Measurements from ENCODE around the gene PCSK1N. TPM values are rescaled to one million over a fixed set of nuclear protein-coding genes. Genes with fewer than 3 reads are reported as not detected.

PCSK1N gene
- polyA plus RNA-seq, 1 of the 3 experiments (the other 2 are of a cell fraction) = 35.0 TPM

GRCh38 chrX:48852857-48853256 lies 17.4 kb upstream of the PCSK1N start:
- no peaks in the 10 kb centered on the region for H4K20me1 ChIP-seq (ENCODE audit: insufficient read depth)
- ChIA-PET POLR2A (no interaction called here), CTCF (no interaction called here)
- H3K4me3 ChIP-seq (ENCODE audit: low read depth in 2 of 2, low read length in 1 of 2) = no peak overlapping the region
- H3K4me2 ChIP-seq = no peak overlapping the region
- no peak overlapping the region for H3K9ac ChIP-seq
- peaks cover 51% of the 10 kb centered on the region; the same call in 1 of the 2 replicates for H3K27me3 ChIP-seq (ENCODE audit: insufficient read depth)
- no peak for DNase-seq
- H3K4me1 ChIP-seq (ENCODE audit: control insufficient read depth in 1 of 2, insufficient read depth in 2 of 2, low read depth in 1 of 2, low read length in 1 of 2) = no peaks in the 10 kb centered on the region
- 29% methylated on average over 5 of the region's 7 CpGs for WGBS (ENCODE audit: low lambda C conversion rate)
- H3K27ac ChIP-seq (ENCODE audit: low read depth in 2 of 2, low read length in 1 of 2) = no peak overlapping the region
- H3K9me2 ChIP-seq = no peaks in the 10 kb centered on the region
- no peak overlapping the region for H2AFZ ChIP-seq (ENCODE audit: low read depth)
- no peaks in the 10 kb centered on the region for H3K9me3 ChIP-seq
- TF ChIP-seq GATA2 (CRISPR knock-in tag; IDR thresholded peaks at IDR 0.05) (no peak), NRF1 (IDR thresholded peaks at IDR 0.05; ENCODE audit: low read depth, low read length) (no peak), REST (IDR thresholded peaks at IDR 0.05; ENCODE audit: low read depth, low read length) (no peak), MXI1 (IDR thresholded peaks at IDR 0.05; ENCODE audit: low read depth, low read length) (no peak), MEF2A (IDR thresholded peaks at IDR 0.05; ENCODE audit: borderline replicate concordance, low read depth) (no peak), IRF3 (IDR thresholded peaks at IDR 0.05; ENCODE audit: low read depth, low read length) (no peak), MAX (IDR thresholded peaks at IDR 0.05; ENCODE audit: low read depth) (no peak), ZBTB33 (IDR thresholded peaks at IDR 0.05; ENCODE audit: borderline replicate concordance, low read depth) (no peak), YY1 (IDR thresholded peaks at IDR 0.05; ENCODE audit: low read depth) (no peak), FOXM1 (IDR thresholded peaks at IDR 0.05; ENCODE audit: low read depth) (no peak), TAF1 (IDR thresholded peaks at IDR 0.05; ENCODE audit: borderline replicate concordance, low read depth, low read length) (no peak), RAD21 (IDR thresholded peaks at IDR 0.05; ENCODE audit: low read length) (no peak), USF1 (IDR thresholded peaks at IDR 0.05; ENCODE audit: borderline replicate concordance, low read depth) (no peak), NFIC (IDR thresholded peaks at IDR 0.05; ENCODE audit: borderline replicate concordance) (no peak), GABPA (IDR thresholded peaks at IDR 0.05; ENCODE audit: low read depth) (no peak), TCF12 (IDR thresholded peaks at IDR 0.05) (no peak)
- no peaks in the 10 kb centered on the region for H3K36me3 ChIP-seq (replicated peaks in 1 of 2; ENCODE audit: control insufficient read depth in 1 of 2, insufficient read depth in 2 of 2, low read length in 1 of 2)
- no peaks in the 10 kb centered on the region for H3K79me2 ChIP-seq (ENCODE audit: insufficient read depth)
- no peaks in the 10 kb centered on the region for H3F3A ChIP-seq (replicated peaks; ENCODE audit: insufficient read depth)

Measured in SK-N-SH (cell line).